OCI-LY3 (cell line): Measurements from ENCODE around the gene GSC2.

Experiments used
- H2AFZ ChIP-seq: fragments of 200-600, 300-600 bp; shearing (Covaris generic); 2 replicates; pipeline ENCODE4 v1.6.0; 2014; ENCODE audit warnings: antibody characterized with exemption, low read depth, low read length
- H3K27ac ChIP-seq: fragments of 200-600, 300-600 bp; sonication (generic); 2 replicates; pipeline ENCODE4 v1.5.1; 2014; ENCODE audit warnings: mild to moderate bottlenecking, low read length, moderate library complexity, mixed read lengths
- H3K27me3 ChIP-seq: fragments of 200-600, 300-600 bp; sonication (generic); 2 replicates; pipeline ENCODE4 v1.6.1; 2014; ENCODE audit warnings: low read depth, low read length, mixed read lengths
- H3K36me3 ChIP-seq: fragments of 200-600, 300-600 bp; sonication (generic); replicated peaks from 2 replicates; pipeline ENCODE3; 2014; ENCODE audit warnings: low read depth, low read length, mixed read lengths
- H3K4me1 ChIP-seq: fragments of 300-600, 200-600 bp; sonication (generic); 2 replicates; pipeline ENCODE4 v1.6.1; 2014; ENCODE audit warnings: low read length, mixed read lengths
- H3K4me2 ChIP-seq: fragments of 200-600, 300-600 bp; sonication (generic); 2 replicates; pipeline ENCODE4 v1.6.1; 2014; ENCODE audit warnings: low read length, mixed read lengths
- H3K4me3 ChIP-seq: fragments of 300-600, 200-600 bp; sonication (generic); 2 replicates; pipeline ENCODE4 v1.5.1; 2014; ENCODE audit warnings: antibody characterized with exemption, mild to moderate bottlenecking, low read length, moderate library complexity
- H3K79me2 ChIP-seq: fragments of 300-600, 200-600 bp; shearing (Covaris generic); 2 replicates; pipeline ENCODE4 v1.6.1; 2014; ENCODE audit warnings: mild to moderate bottlenecking, low read length, mixed read lengths
- H3K9ac ChIP-seq: fragments of 300-600, 200-600 bp; shearing (Covaris generic); 2 replicates; pipeline ENCODE4 v1.6.0; 2014; ENCODE audit warnings: mild to moderate bottlenecking, low read length, moderate library complexity
- H3K9me3 ChIP-seq: fragments of 200-600, 300-600 bp; shearing (Covaris generic); 2 replicates; pipeline ENCODE4 v1.6.1; 2014; ENCODE audit warnings: low read length, mixed read lengths; ENCODE audit not compliant: insufficient read depth
- H4K20me1 ChIP-seq: fragments of 200-600, 300-600 bp; sonication (generic); 2 replicates; pipeline ENCODE4 v1.6.1; 2016; ENCODE audit warnings: low read length, mixed read lengths; ENCODE audit not compliant: insufficient read depth
- CTCF ChIP-seq: fragments of 200-600, 300-600 bp; sonication (generic); IDR thresholded peaks from 2 replicates; pipeline ENCODE4 v1.5.1; 2014; ENCODE audit warnings: antibody characterized with exemption, low read length, low read depth
- EZH2phosphoT487 ChIP-seq: fragments of 200-600 bp; shearing (Covaris generic); IDR thresholded peaks from 2 replicates; pipeline ENCODE4 v1.6.1; 2018; ENCODE audit warnings: antibody characterized with exemption, mixed run types, low read depth

GSC2 gene

GRCh38 chr22:19195796-19196731 is 46.0 kb upstream of the GSC2 start:
- TF ChIP-seq CTCF (no peak), EZH2phosphoT487 (no peak)
- no peaks in the 10 kb centered on the region for H3K27me3 ChIP-seq
- no peak overlapping the region for H3K27ac ChIP-seq
- H3K4me1 ChIP-seq: no peaks in the 10 kb centered on the region
- no peaks in the 10 kb centered on the region for H3K36me3 ChIP-seq
- H3K4me3 ChIP-seq: no peak overlapping the region
- no peak overlapping the region for H3K4me2 ChIP-seq
- H3K9me3 ChIP-seq: no peaks in the 10 kb centered on the region
- no peak overlapping the region for H2AFZ ChIP-seq
- no peak overlapping the region for H3K9ac ChIP-seq
- H3K79me2 ChIP-seq: no peaks in the 10 kb centered on the region
- no peaks in the 10 kb centered on the region for H4K20me1 ChIP-seq

GRCh38 chr22:19194766-19195536 is 44.9 kb upstream of the GSC2 start:
- Histone ChIP-seq H3K9me3 (no peaks in the 10 kb centered on the region), H3K79me2 (no peaks in the 10 kb centered on the region), H3K36me3 (no peaks in the 10 kb centered on the region), H3K4me2 (no peak overlapping the region), H2AFZ (no peak overlapping the region), H3K4me3 (no peak overlapping the region), H3K9ac (no peak overlapping the region), H3K27me3 (no peaks in the 10 kb centered on the region), H3K27ac (no peak overlapping the region), H3K4me1 (no peaks in the 10 kb centered on the region), H4K20me1 (no peaks in the 10 kb centered on the region)
- TF ChIP-seq EZH2phosphoT487 (no peak), CTCF (no peak)

GRCh38 chr22:19193879-19194278 is 43.8 kb upstream of the GSC2 start:
- Histone ChIP-seq H3K4me1 (no peaks in the 10 kb centered on the region), H2AFZ (no peak overlapping the region), H3K27ac (no peak overlapping the region), H3K79me2 (no peaks in the 10 kb centered on the region), H3K4me2 (no peak overlapping the region), H3K36me3 (no peaks in the 10 kb centered on the region), H4K20me1 (no peaks in the 10 kb centered on the region), H3K27me3 (no peaks in the 10 kb centered on the region), H3K9ac (no peak overlapping the region), H3K4me3 (no peak overlapping the region), H3K9me3 (no peaks in the 10 kb centered on the region)
- no peak for TF ChIP-seq EZH2phosphoT487
- TF ChIP-seq CTCF: no peak
